Tibial nerve (tissue), 4 donors: Measurements from ENCODE around the gene BTAF1.

Source experiments
- CTCF ChIP-seq, 5 experiments: fragments of 200-600 bp in 3 of 5; fragments of 450-650 bp in 2 of 5; sonication (generic) in 3 of 5; IDR thresholded peaks; one replicate each; pipeline ENCODE4 v1.5.1; 2016 to 2019; ENCODE audit warnings: antibody characterized with exemption in 5 of 5, mild to moderate bottlenecking in 3 of 5, moderate library complexity in 2 of 5
- EP300 ChIP-seq, 2 donors: sonication (generic); formaldehyde crosslinking; IDR thresholded peaks; one replicate each; pipeline ENCODE4 v1.6.1; 2017; ENCODE audit warnings: antibody characterized with exemption in 2 of 2, mild to moderate bottlenecking in 1 of 2

- TF ChIP-seq CTCF (IDR thresholded peaks at IDR 0.05) (no peak), EP300 (IDR thresholded peaks at IDR 0.05) (no peak)
Observed at GRCh38 chr10:91907033-91907594, 16.5 kb upstream of the BTAF1 start.
